Right lobe of liver (tissue), 6 donors: ENCODE measurements around the gene KCNIP1. TPM values are rescaled to one million over a fixed set of nuclear protein-coding genes. Genes with fewer than 3 reads are reported as not detected.

ENCODE experiments used
- ATAC-seq, 4 donors: fragments of 200-7000 bp; cut with Tn5 transposase; one replicate each; pipeline ENCODE4 v1.9.1; 2020; ENCODE audit warnings: mild to moderate bottlenecking in 4 of 4, moderate library complexity in 4 of 4
- DNase-seq, 3 donors: peaks; one replicate each; pipeline ENCODE4 v3.0.0-alpha.2; 2020
- H3K27ac ChIP-seq, 3 donors: fragments of 200-600 bp; one replicate each; pipeline ENCODE4 v1.8.0; 2022
- H3K27me3 ChIP-seq, 2 donors: fragments of 200-600 bp; one replicate each; pipeline ENCODE4 v1.8.0; 2022
- H3K36me3 ChIP-seq, 4 donors: fragments of 200-600 bp; sonication (generic) in 1 of 4; one replicate each; pipeline versions ENCODE4 v1.5.1 to v1.8.0; 2017 to 2022; ENCODE audit warnings: control low read depth in 1 of 4
- H3K4me1 ChIP-seq, 4 donors: fragments of 200-600 bp; sonication (generic) in 1 of 4; one replicate each; pipeline versions ENCODE4 v1.5.1 to v1.8.0; 2017 to 2022; ENCODE audit warnings: control low read depth in 1 of 4
- H3K4me3 ChIP-seq, 3 donors: fragments of 200-600 bp; one replicate each; pipeline ENCODE4 v1.8.0; 2022
- H3K9me3 ChIP-seq, 4 donors: fragments of 200-600 bp; sonication (generic) in 1 of 4; one replicate each; pipeline versions ENCODE4 v1.5.1 to v1.8.0; 2017 to 2022; ENCODE audit warnings: control low read depth in 1 of 4
- CTCF ChIP-seq, 4 donors: fragments of 200-600 bp in 3 of 4; fragments of 450-650 bp in 1 of 4; IDR thresholded peaks; one replicate each; pipeline versions ENCODE4 v1.5.1 to v1.8.0; 2016 to 2022; ENCODE audit warnings: antibody characterized with exemption in 4 of 4, mild to moderate bottlenecking in 2 of 4
- POLR2A ChIP-seq: fragments of 450-650 bp; IDR thresholded peaks from one replicate; pipeline ENCODE4 v1.6.1; 2017; ENCODE audit warnings: antibody characterized with exemption, mild to moderate bottlenecking
- WGBS: methylation state at CpG from one replicate; pipeline ENCODE4 v1.1.6; 2018; ENCODE audit warnings: low coverage, low lambda C conversion rate; ENCODE audit not compliant: insufficient coverage; ENCODE audit errors: missing lambda C conversion rate; 5-methylcytosine and 5-hydroxymethylcytosine counted together
- intact Hi-C, 2 donors: fragments of 100-400 bp; cut with DNase I; formaldehyde crosslinking; loops; one replicate each; pipeline versions ENCODE4 v1.11.2 to v1.14.1; 2022
- total RNA-seq, 6 experiments: library from RNA; depleted of rRNA in 2 of 6; stranded (reverse); fragments of >200 nt in 2 of 6; fragmentation: NEBNext Ultra II Directional in 3 of 6; extraction: Animal tissue kit (Norgen Biotek cat#: 25700) in 3 of 6; gene quantifications; one replicate each; pipeline versions ENCODE4 v1.1.0 to v1.2.4, GENCODE V29; 2016 to 2023
- donor health status: DM: no; HTN: yes; CAD: no.
- donor health status: DM: no; HTN: no; CAD: no.
- donor health status: DM: no; HTN: no; CAD: no.
- donor health status: DM: no; HTN: yes; CAD: no.
- donor health status: DM: no; HTN: yes; CAD: no.

KCNIP1 gene
- total RNA-seq, 6 experiments from 2014 or later: 0.56 TPM; not detected in 5

DNA sequence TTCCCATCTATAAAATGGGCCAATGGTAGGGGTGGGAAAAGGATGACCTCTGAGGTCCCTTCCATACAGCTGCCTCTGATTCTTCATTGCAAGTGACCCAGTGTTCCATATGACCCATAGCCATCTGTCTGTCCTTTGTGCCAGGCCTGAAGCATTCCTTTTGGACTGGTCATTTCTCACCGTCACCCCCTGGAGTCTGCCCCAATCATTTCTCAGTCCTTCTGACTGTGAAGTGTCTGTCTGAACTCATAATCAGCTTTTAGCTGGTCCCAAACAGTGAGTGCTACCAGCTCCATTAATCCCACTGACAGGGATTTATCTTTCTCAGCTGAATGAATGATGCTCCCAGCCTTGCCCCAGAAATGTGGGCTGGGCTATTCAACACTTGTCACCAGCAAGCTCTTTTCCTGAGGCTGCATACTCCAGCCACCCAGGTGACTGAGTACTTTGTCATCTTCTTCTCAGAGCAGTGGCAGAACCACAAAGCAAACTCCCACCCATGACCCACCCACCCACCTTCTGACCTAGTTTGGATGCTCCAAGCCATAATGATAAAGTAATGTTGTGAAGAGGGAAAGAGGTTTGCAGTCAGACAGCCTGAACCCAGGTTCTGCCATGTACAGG is 37.4 kb downstream of the KCNIP1 start:
- ATAC-seq (no peak), DNase-seq (peak in 1 of 3 donors; percentile 2)
- no peak overlapping the region for H3K27ac ChIP-seq
- H3K9me3 ChIP-seq: no peaks in the 10 kb centered on the region
- intact Hi-C loops: no loop called here
- WGBS: 100% methylated on average over 1 of the region's 1 CpG
- no peaks in the 10 kb centered on the region for H3K4me1 ChIP-seq
- no peak for TF ChIP-seq CTCF (IDR thresholded peaks at IDR 0.05)
- TF ChIP-seq POLR2A: no peak
- no peaks in the 10 kb centered on the region for H3K36me3 ChIP-seq
- H3K27me3 ChIP-seq: no peaks in the 10 kb centered on the region
- no peak overlapping the region for H3K4me3 ChIP-seq

GRCh38 chr5:170542691-170543293 is 39.0 kb downstream of the KCNIP1 start:
- intact Hi-C loops: no loop called here
- TF ChIP-seq POLR2A: no peak
- no peak for TF ChIP-seq CTCF (IDR thresholded peaks at IDR 0.05)
- Histone ChIP-seq H3K9me3 (no peaks in the 10 kb centered on the region), H3K4me1 (no peaks in the 10 kb centered on the region), H3K4me3 (no peak overlapping the region), H3K36me3 (no peaks in the 10 kb centered on the region), H3K27me3 (no peaks in the 10 kb centered on the region), H3K27ac (no peak overlapping the region)
- DNase-seq: no peak
- no peak for ATAC-seq
- WGBS: 60% methylated on average over 8 of the region's 8 CpGs

DNA sequence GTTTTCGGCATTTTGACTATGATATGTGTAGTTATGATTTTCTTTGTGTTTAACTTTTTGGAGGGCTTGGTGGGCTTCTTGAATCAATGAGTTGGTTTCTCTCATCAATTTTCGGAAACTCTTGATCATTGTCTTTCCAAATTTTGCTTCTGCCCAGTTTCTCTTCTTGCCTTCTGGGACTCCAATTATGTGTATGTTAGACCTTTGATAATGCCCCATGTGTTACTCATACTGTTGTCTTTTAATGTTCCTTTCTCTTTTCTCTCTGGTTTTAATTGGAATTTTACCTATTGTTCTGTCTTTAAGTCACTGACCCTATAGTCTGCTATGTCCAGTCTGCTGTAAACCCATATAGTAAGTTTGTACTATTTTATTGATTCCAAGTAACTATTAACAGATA is 41.5 kb downstream of the KCNIP1 start:
- TF ChIP-seq POLR2A (no peak), CTCF (IDR thresholded peaks at IDR 0.05) (no peak)
- Histone ChIP-seq H3K9me3 (no peaks in the 10 kb centered on the region), H3K4me3 (no peak overlapping the region), H3K27ac (no peak overlapping the region), H3K4me1 (no peaks in the 10 kb centered on the region), H3K36me3 (no peaks in the 10 kb centered on the region), H3K27me3 (no peaks in the 10 kb centered on the region)
- ATAC-seq (no peak), DNase-seq (no peak)
- intact Hi-C loops: no loop called here
- WGBS: 62% methylated on average over 2 of the region's 2 CpGs

GRCh38 chr5:170545811-170546210 is 42.0 kb downstream of the KCNIP1 start:
- no peaks in the 10 kb centered on the region for H3K27me3 ChIP-seq
- intact Hi-C loops: no loop called here
- TF ChIP-seq CTCF (IDR thresholded peaks at IDR 0.05) (no peak), POLR2A (no peak)
- H3K4me3 ChIP-seq: no peak overlapping the region
- H3K27ac ChIP-seq: no peak overlapping the region
- ATAC-seq (no peak), DNase-seq (no peak)
- H3K9me3 ChIP-seq: no peaks in the 10 kb centered on the region
- H3K36me3 ChIP-seq: no peaks in the 10 kb centered on the region
- no peaks in the 10 kb centered on the region for H3K4me1 ChIP-seq
- WGBS: 80% methylated on average over 1 of the region's 1 CpG
